Right hindlimb (tissue), 1 donor: ENCODE measurements around the gene ZER1.
"Not testable (repeated sequence)": the region's sequence is repeated elsewhere in the genome, so short reads cannot be mapped to it uniquely, and the experiment has no call there.

ENCODE experiments used
- DNase-seq: peaks from one replicate; pipeline ENCODE4 v3.0.0-alpha.2; 2018

The ZER1 gene

GRCh38 chr9:128713941-128714573 lies 57.7 kb downstream of the ZER1 start:
- DNase-seq = peak; percentile 6

- no peak for DNase-seq
Measured at GRCh38 chr9:128713411-128713780, 58.3 kb downstream of the ZER1 start.

DNA sequence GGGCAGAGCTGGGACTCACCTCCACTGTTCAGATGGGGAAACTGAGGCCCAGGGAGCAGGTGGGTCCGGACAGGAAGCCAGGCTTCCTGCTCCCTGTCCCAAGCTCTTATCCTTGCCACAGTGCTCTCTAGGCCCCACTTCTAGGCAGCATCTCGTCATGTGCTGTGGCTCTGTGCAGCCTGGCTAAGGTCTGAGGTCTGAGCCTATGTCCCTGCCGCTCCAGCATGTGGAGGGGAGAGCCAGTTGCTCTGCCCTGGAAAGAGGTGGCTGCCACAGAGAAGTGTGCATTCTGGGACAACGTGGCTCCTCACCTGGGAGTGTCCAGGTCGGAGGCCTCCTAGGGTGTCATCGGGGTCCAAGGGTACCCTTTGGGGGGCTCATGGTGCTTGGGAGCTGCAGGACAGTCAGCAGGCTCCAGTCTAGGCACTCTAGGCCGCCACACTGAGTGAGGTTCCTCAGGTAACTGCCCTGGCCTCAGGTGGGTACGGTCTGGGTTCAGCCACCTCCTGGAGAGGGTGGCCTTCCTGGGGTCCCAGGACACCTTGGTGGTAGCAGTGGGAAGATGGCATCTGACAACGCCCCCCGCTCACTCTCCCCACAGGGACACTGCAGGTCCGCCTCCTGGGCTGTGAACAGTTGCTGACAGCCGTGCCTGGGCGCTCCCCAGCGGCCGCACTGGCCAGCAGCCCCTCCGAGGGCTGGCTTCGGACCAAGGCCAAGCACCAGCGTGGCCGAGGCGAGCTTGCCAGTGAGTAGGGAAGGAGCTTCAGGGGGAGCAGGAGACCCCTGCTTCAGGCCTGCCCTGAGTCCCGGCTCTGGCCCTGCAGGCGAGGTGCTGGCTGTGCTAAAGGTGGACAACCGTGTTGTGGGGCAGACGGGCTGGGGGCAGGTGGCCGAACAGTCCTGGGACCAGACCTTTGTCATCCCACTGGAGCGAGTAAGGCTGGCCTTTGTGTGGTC lies 59.0 kb downstream of the ZER1 start:
- peak; percentile 11 for DNase-seq

GRCh38 chr9:128707446-128707845 lies 64.3 kb downstream of the ZER1 start:
- DNase-seq = peak; percentile 2

- DNase-seq = peak; percentile 21
Measured at GRCh38 chr9:128706671-128707381, 64.9 kb downstream of the ZER1 start.

DNA sequence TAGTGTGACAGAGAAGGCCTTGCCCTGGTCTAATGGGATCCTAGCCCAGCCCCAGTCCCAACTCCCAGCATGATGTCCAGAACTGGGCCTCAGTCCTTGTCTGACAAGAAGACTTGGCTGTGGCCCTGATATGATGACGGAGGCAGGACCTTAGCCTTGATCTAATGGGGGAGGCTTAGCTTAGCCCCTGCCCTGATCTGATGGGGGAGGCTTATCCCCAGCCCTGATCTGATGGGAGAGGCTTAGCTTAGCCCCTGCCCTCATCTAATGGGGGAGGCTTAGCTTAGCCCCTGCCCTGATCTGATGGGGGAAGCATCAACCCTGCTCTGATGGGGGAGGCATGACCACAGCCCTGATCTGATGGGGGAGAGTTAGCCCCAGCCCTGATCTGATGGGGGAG lies 65.7 kb downstream of the ZER1 start:
- peak; percentile 12 for DNase-seq

GRCh38 chr9:128705051-128705965 lies 66.4 kb downstream of the ZER1 start:
- peak; percentile 22 for DNase-seq

- DNase-seq = no peak
Measured at GRCh38 chr9:128704356-128704670, 67.4 kb downstream of the ZER1 start.

DNA sequence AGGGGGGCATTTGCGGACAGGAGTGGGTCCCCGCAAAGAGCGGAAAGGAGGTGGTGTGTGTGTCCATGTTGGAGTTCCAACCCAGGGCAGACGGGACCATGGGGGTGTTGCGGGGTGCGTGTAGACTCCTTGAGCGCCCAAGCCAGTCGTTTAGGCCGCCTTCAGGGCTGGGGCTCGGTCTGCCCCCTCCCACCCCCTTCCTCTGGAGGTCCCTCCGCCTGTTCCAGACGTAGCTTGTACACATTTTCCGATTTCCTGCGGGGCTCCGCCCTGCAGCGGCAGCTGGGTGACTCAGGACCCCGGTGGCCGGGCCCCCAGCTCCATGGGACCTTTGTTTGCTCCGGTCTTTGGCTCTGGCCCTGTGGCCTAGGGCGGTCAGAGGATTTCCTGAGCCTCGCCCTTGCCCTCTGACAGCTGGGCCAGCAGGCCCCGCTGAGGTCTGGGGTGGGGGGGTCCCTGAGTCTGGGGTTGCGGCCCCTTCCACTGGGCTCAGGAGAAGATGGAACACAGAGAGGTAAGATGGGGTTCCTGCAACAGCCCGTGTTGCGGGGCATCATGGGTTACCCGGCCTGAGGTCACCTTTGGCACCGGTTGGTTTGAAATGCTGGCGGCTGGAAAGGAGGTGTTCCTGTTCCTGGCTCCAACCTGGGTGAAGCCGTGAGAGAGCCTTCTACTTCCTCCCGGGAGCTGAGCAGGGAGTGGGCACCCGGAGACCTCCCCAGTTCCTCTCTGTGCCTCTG lies 67.9 kb downstream of the ZER1 start:
- peak; percentile 40 for DNase-seq

DNA sequence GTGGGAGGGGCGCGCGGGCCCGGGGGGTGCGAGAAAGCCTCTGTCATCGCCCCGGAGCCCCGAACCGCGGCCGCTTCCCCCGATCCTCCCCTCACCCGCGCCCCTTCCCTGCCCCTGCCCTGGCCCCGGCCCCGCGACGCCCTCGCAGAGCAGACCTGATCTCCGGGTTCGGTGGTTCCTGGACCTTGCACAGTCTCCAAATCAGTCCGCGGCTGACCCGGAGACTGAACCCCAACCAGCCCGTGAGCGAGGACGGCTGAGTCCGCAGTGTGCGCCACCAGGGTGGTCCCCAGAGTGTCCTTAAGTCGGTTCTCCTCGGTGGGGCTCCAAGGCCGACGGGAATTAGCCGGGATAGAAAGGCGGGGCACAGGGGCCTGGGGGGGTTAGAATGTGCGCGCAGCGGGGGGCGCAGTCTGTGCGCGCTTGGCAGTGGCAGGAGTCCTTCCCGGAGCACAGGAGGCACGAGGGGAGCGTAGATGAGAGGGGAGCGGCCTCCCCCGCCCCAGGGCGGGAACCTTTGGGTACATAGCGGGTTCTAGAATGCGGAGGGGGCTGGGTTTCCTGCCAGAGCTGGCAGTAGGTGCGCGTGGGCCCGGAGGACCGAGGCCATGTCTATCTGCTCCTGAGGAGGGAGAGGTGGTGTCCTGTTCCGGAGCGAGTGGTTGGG lies 68.6 kb downstream of the ZER1 start:
- peak; percentile 53 for DNase-seq

DNA sequence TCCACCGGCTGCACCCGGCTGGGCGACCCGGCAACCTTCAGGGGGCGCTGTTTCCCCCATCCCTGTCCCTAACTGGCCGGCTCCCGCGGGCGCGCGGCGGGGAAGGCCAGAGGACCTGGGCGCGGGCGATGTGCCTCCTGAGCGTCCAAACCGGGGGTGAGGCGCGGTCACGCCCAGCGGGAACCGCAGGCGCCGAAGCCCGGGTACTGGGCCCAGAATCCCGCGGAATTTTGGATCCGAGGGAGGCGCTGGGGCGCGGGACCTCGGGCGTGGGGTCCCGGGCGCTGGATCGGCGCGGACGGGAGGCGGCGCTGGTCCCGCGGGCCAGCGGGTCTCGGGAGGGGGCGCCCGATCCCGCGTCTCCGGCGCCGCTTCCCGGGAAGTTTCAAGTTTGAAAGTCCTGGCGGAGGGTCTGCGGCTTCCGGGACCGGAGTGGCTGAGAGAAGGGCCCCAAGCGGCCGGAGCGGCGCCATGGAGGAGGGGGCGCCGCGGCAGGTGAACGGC lies 69.2 kb downstream of the ZER1 start, which contains the start of gene PKN3:
TSS of gene PKN3 (plus strand) at position 59 of the 504 bp plus-strand sequence. CDS start at position 472, 413 bp downstream.
- DNase-seq = peak; percentile 92

DNA sequence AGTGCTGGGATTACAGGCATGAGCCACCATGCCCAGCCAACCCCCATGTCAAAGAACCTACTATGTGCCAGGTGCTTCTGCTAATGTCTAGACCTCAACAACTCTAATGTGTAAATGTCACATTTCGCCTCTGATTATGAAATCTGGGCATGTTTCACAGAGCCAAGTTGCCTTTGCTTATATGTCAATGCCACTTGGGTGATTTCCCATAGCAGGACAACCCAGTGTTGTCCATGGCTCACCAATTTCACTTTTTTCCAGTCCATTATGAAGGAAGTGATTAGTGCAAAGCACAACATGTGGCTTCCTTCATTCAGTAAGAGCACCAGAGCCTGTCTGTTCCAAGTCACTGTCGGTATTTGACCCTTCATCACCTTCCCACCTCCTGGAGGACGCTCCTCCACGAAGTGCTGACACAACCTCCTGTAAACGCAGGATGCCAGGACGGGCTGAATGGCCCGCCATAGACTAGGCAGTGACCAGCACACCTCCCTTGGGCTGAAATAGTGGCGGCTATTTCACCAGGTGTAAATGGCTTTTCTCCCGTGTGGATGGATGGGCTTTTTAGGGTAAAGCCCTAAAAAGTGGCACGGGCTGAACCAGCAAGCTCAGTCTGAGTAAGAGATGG lies 70.4 kb downstream of the ZER1 start:
- DNase-seq = no peak

DNA sequence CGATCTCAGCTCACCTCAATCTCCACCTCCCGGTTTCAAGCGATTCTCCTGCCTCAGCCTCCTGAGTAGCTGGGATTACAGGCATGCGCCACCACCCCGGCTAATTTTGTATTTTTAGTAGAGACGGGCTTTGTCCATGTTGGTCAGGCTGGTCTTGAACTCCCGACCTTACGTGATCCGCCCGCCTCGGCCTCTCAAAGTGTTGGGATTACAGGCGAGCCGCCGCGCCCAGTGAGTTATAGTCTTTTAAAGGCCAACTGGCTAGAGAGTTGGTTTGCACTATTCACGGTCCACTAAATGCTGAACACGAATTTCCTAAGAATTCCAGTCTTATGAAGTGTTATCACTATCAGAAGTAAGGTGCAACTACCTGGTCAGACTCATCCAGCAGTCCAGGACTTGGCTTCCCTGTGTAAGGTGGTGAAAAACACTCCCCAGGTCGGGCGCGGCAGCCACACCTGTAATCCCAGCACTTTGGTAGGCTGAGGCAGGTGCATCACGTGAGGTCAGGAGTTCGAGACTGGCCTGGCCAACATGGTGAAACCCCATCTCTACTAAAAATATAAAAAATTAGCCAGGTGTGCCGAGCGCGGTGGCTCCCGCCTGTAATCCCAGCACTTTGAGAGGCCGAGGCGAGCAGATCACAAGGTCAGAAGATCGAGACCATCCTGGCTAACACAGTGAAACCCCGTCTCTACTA lies 72.5 kb downstream of the ZER1 start:
- DNase-seq = not testable (repeated sequence)

GRCh38 chr9:128696923-128697707 lies 74.6 kb downstream of the ZER1 start:
- DNase-seq = no peak

DNA sequence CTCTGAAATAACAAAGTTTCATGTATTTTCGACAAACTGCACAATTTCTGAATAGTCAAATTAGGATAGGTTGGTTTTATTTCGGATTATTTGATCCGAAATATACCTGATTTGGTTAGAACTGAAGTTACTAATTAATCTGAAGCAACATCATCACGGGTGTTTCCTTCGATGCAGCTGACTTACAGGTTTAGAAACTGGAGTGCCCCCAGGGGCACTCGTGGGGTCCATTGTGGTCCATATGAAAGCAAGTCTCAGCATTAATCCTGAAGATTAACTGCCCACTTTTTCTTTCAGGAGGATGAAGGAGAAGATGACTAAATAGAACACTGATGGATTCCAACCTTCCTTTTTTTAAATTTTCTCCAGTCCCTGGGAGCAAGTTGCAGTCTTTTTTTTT lies 77.4 kb downstream of the ZER1 start:
- DNase-seq = no peak

GRCh38 chr9:128693738-128694137 lies 78.0 kb downstream of the ZER1 start:
- not testable (repeated sequence) for DNase-seq

DNA sequence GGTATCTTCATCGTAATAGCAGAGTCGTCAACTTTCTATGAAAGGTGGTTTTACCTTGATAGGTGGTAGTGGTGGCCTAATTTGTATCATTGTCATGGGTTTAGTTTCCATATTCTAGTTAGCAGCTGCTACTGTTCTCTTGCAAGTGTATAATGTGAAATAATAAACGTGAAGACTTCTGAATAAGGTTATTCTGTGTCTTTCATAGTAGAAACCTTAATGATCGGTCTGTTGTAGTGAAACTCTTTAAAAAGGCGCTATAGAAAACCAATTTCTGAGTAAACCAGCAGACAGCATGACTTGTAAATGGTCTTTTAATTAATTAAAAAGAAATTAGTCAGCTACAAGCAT lies 81.1 kb downstream of the ZER1 start:
- no peak for DNase-seq

DNA sequence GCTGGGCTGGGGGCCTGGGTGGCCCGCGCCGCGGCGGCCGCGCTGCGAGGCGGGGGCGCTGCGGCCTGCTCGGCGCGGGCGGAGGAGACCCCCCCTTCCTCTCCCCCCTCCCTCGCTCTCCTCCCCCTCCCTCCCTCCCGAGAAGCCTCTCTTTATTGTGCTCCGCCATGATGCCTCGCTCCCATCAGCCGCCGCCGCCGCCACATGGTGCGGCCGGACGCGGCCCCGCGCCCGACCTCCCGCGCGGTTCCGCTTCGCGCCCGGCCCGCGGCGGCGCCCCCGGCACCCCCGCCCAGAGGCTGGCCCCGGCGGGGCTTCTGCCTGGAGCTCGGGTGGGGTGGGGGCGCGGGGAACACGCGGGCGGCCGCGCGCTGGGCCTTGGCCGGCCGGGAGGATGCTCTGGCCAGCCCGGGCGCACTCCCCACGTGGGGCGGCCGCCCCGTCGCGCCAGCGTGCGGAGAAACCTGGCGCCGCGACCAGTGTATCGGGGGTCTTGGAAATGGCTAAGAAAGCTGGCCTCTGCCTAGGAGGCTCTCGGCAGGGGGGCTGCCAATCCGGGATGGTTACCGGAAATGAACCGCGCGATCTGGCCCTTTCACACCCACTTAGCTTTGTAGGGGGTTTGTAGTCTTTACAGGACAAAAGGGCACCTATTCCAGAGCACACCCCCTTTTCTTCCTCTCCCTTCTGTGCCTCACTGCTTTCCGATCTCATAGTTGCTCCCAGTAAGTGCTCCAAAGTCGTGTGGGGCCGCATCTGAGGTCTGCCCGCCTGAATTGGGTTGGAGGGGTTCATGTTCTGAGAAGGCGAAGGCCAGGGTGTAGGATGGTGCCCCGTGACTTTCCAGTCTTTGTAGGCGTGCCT lies 81.7 kb downstream of the ZER1 start:
- peak; percentile 76 for DNase-seq
